HepG2 (cell line): ENCODE data around the gene PRR12. TPM values are rescaled to one million over a fixed set of nuclear protein-coding genes. Genes with fewer than 3 reads are reported as not detected.

Source experiments
- AGO2 ChIP-seq: fragments of 200-400 bp; formaldehyde crosslinking; optimal IDR thresholded peaks from 2 replicates; pipeline ENCODE3; 2017; ENCODE audit warnings: mild to moderate bottlenecking, low read depth, low read length, moderate library complexity
- ARID4A ChIP-seq: sonication (generic); formaldehyde crosslinking; IDR thresholded peaks from 2 replicates; pipeline ENCODE4 v1.5.0; 2020; ENCODE audit warnings: mild to moderate bottlenecking, missing genetic modification reagents, borderline replicate concordance
- ARNT2 ChIP-seq: sonication (generic); formaldehyde crosslinking; IDR thresholded peaks from 2 replicates; pipeline ENCODE4 v1.8.0; 2022; ENCODE audit warnings: mild to moderate bottlenecking, low read depth, missing genetic modification reagents, moderate library complexity
- ELF1 ChIP-seq: sonication (generic); formaldehyde crosslinking; IDR thresholded peaks from 2 replicates; pipeline ENCODE4 v1.4.0; 2020; ENCODE audit warnings: missing genetic modification reagents
- HNF1A ChIP-seq, 2 experiments: sonication (generic) in 1 of 2; formaldehyde crosslinking in 1 of 2; IDR thresholded peaks; 2 replicates each; pipeline versions ENCODE4 v1.4.0 to v1.6.1; 2016 to 2020; ENCODE audit warnings: borderline replicate concordance in 1 of 2, low read depth in 1 of 2, mild to moderate bottlenecking in 1 of 2, missing genetic modification reagents in 1 of 2
- MEIS2 ChIP-seq: sonication (generic); formaldehyde crosslinking; IDR thresholded peaks from 2 replicates; pipeline ENCODE4 v1.9.0; 2021; ENCODE audit warnings: mild to moderate bottlenecking, missing genetic modification reagents
- NR2F2 ChIP-seq: IDR thresholded peaks from 2 replicates; pipeline ENCODE4 v1.6.1; 2012; ENCODE audit warnings: low read depth, inconsistent platforms, borderline replicate concordance
- PHF21A ChIP-seq: sonication (generic); formaldehyde crosslinking; IDR thresholded peaks from 2 replicates; pipeline ENCODE4 v1.5.0; 2020; ENCODE audit warnings: mild to moderate bottlenecking, missing genetic modification reagents
- TFDP1 ChIP-seq: IDR thresholded peaks from 2 replicates; pipeline ENCODE4 v1.6.1; 2016; ENCODE audit warnings: missing compliant biosample characterization, missing genetic modification reagents, borderline replicate concordance
- YEATS2 ChIP-seq: sonication (generic); formaldehyde crosslinking; IDR thresholded peaks from 2 replicates; pipeline ENCODE4 v1.4.0; 2020; ENCODE audit warnings: missing genetic modification reagents, borderline replicate concordance
- ZBTB39 ChIP-seq: sonication (generic); formaldehyde crosslinking; IDR thresholded peaks from 2 replicates; pipeline ENCODE4 v1.5.0; 2020; ENCODE audit warnings: missing genetic modification reagents
- ZNF264 ChIP-seq: sonication (generic); formaldehyde crosslinking; IDR thresholded peaks from 2 replicates; pipeline ENCODE4 v1.4.0; 2020; ENCODE audit warnings: missing genetic modification reagents
- ZNF441 ChIP-seq: sonication (generic); formaldehyde crosslinking; IDR thresholded peaks from 2 replicates; pipeline ENCODE4 v1.7.0; 2021; ENCODE audit warnings: missing genetic modification reagents, borderline replicate concordance
- ZNF615 ChIP-seq: sonication (generic); formaldehyde crosslinking; IDR thresholded peaks from 2 replicates; pipeline ENCODE4 v1.5.0; 2020; ENCODE audit warnings: mild to moderate bottlenecking, missing genetic modification reagents, borderline replicate concordance
- ZNF761 ChIP-seq: sonication (generic); formaldehyde crosslinking; conservative IDR thresholded peaks from 2 replicates; pipeline ENCODE4 v1.4.0; 2020; ENCODE audit warnings: mild to moderate bottlenecking, missing genetic modification reagents
- polyA plus RNA-seq, 8 experiments: library from polyadenylated mRNA; depleted of rRNA in 3 of 8; stranded (reverse) in 7 of 8; unstranded in 1 of 8; fragments of >200 nt; fragmentation: Illumina TruSeq in 4 of 8; extraction: Trizol in 4 of 8; gene quantifications; 2 replicates each; pipeline versions ENCODE4 v1.2.1 to v1.2.3, GENCODE V29; 2011 to 2016; ENCODE audit warnings: low read depth in 4 of 8, missing spikeins in 1 of 8, mixed read lengths in 1 of 8; ENCODE audit not compliant: insufficient read depth in 1 of 8
- total RNA-seq, 5 experiments: library from RNA; depleted of rRNA; stranded (reverse); fragments of >200 nt; fragmentation: Illumina TruSeq; extraction: Trizol; gene quantifications; 2 replicates each; pipeline ENCODE4 v1.2.3, GENCODE V29; 2016; ENCODE audit warnings: low read depth in 1 of 5

Gene PRR12
- total and polyA plus RNA-seq, 2 of the 13 experiments (the other 11 are each of a cell fraction or from before 2014, with no cell fraction given): 0.62 to 1.5 TPM

- TF ChIP-seq ARID4A (CRISPR knock-in tag) (peak; percentile 84), YEATS2 (CRISPR knock-in tag) (peak; percentile 86; the same call in 1 of the 2 replicates), TFDP1 (peak; percentile 90), ZNF441 (0 out of 2 replicates have a peak, but pooled peaks have one; percentile 46), MEIS2 (CRISPR knock-in tag) (0 out of 2 replicates have a peak, but pooled peaks have one; percentile 30), ARNT2 (CRISPR knock-in tag) (0 out of 2 replicates have a peak, but pooled peaks have one; percentile 24), ZBTB39 (CRISPR knock-in tag) (no peak), ZNF264 (CRISPR knock-in tag) (peak; percentile 73; the same call in 1 of the 2 replicates), ZNF761 (CRISPR knock-in tag) (0 out of 2 replicates have a peak, but pooled peaks have one; percentile 43), PHF21A (CRISPR knock-in tag) (peak; percentile 66), ELF1 (CRISPR knock-in tag) (peak; percentile 86), HNF1A (IDR thresholded peaks at IDR 0.05; ENCODE audit: low read depth) (no peak), HNF1A (CRISPR knock-in tag; IDR thresholded peaks at IDR 0.05; ENCODE audit: borderline replicate concordance) (peak; percentile 39; the same call in 1 of the 2 replicates), AGO2 (peak; percentile 49), NR2F2 (no peak), ZNF615 (CRISPR knock-in tag) (peak; percentile 60; the same call in 1 of the 2 replicates)
Observed at GRCh38 chr19:49665351-49666119, 74.6 kb downstream of the PRR12 start, which contains the start of the genes BCL2L12 and IRF3 (continued).
